Left cardiac atrium (tissue), 4 donors: ENCODE data around the gene KCNK6. TPM values are rescaled to one million over a fixed set of nuclear protein-coding genes. Genes with fewer than 3 reads are reported as not detected.

Source experiments
- ATAC-seq, 2 donors: fragments of 200-7000 bp; cut with Tn5 transposase; one replicate each; pipeline ENCODE4 v1.9.1; 2020; ENCODE audit warnings: mild to moderate bottlenecking in 2 of 2, moderate library complexity in 2 of 2
- DNase-seq: peaks from one replicate; pipeline ENCODE4 v3.0.0-alpha.2; 2020
- intact Hi-C, 2 donors: fragments of 100-400 bp; cut with DNase I; formaldehyde crosslinking; loops; one replicate each; pipeline versions ENCODE4 v1.14.1 to v1.15.1; 2022 to 2023
- total RNA-seq, 2 donors: library from RNA; stranded (reverse); fragmentation: NEBNext Ultra II Directional; extraction: Animal tissue kit (Norgen Biotek cat#: 25700); gene quantifications; one replicate each; pipeline ENCODE4 v1.2.1, GENCODE V29; 2021
- donor health status: DM: no; HTN: yes; CAD: no.
- donor health status: DM: no; HTN: yes; CAD: no; lungs with severe emphysema.
- donor health status: DM: yes; HTN: yes; CAD: no.
- donor health status: Dilated cardiomyopathy.

KCNK6 gene
- total RNA-seq, 2 donors from 2014 or later = 2.7 to 5.5 TPM

GRCh38 chr19:38376576-38376975 lies 56.9 kb downstream of the KCNK6 start:
- intact Hi-C loops = no loop called here
- DNase-seq (no peak), ATAC-seq (no peak)

GRCh38 chr19:38377052-38377451 lies 57.4 kb downstream of the KCNK6 start:
- no peak for DNase-seq
- intact Hi-C loops = no loop called here
- no peak for ATAC-seq

- ATAC-seq (no peak), DNase-seq (no peak)
- intact Hi-C loops = no loop called here
Measured at GRCh38 chr19:38378866-38379265, 59.2 kb downstream of the KCNK6 start.

GRCh38 chr19:38381138-38381537 lies 61.5 kb downstream of the KCNK6 start:
- intact Hi-C loops = no loop called here
- ATAC-seq (no peak), DNase-seq (no peak)

Other genes starting within 250 kb of the KCNK6 start
- gene DPF1, start 95.6 kb upstream of the KCNK6 start, total RNA-seq = under 1 TPM in 1 of 2 donors, not detected in 1; 0.26 TPM
- 10 to 100 TPM; 34.4 to 67.0 TPM for gene PPP1R14A, start 63.5 kb upstream of the KCNK6 start, total RNA-seq
- 10 to 100 TPM in 1 of 2 donors, 1 to 10 TPM in 1; 8.6 to 13.6 TPM for gene SPINT2, start 55.3 kb upstream of the KCNK6 start, total RNA-seq
- gene C19orf33, start 15.6 kb upstream of the KCNK6 start, total RNA-seq = 1 to 10 TPM; 2.1 to 5.9 TPM
- 10 to 100 TPM; 24.2 to 31.5 TPM for gene YIF1B, start 3.9 kb upstream of the KCNK6 start, total RNA-seq
- 1 to 10 TPM in 1 of 2 donors, under 1 TPM in 1; 0.91 to 1.9 TPM for gene CATSPERG, start 16.0 kb downstream of the KCNK6 start, total RNA-seq
- gene PSMD8, start 54.7 kb downstream of the KCNK6 start, total RNA-seq = 100 to 1,000 TPM; 216 to 290 TPM
- gene GGN, start 68.2 kb downstream of the KCNK6 start, total RNA-seq = under 1 TPM; 0.15 to 0.34 TPM
- gene SPRED3, start 68.9 kb downstream of the KCNK6 start, total RNA-seq = 1 to 10 TPM in 1 of 2 donors, under 1 TPM in 1; 0.24 to 3.2 TPM
- gene FAM98C, start 83.2 kb downstream of the KCNK6 start, total RNA-seq = 10 to 100 TPM; 12.6 to 13.7 TPM
- 1 to 10 TPM; 1.8 to 3.6 TPM for gene RASGRP4, start 106.4 kb downstream of the KCNK6 start, total RNA-seq
- gene RYR1, start 113.8 kb downstream of the KCNK6 start, total RNA-seq = 1 to 10 TPM; 1.3 to 3.0 TPM